Measurements from ENCODE around the gene UBALD1.
A peak's percentile ranks its signal among the peaks of the same experiment; 100 is the strongest.

The UBALD1 gene

DNA sequence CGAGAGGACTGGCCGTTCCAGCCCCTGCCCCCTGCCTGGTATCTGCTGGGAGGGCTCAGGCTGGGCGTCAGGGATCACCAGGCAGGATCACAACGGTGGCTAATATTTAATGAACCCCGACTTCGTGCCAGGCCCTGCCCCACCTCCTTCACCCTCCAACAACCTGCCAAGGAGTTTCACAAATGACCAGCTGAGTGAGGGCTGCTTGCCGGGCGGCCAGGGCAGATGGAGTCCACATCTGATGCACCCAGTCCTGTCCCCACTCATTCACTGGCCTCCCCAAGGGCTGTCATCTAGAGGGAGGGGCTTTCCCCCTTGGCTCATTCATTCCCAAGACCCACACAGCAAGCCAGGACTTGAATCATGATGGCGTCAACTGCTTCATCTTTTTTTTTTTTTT is 17.5 kb downstream of the UBALD1 start:
- Histone ChIP-seq H3K79me2 (ENCODE audit: insufficient read depth, low read length) (no peaks in the 10 kb centered on the region), H4K20me1 (ENCODE audit: low read depth, low read length) (no peaks in the 10 kb centered on the region), H3K27me3 (ENCODE audit: low read length) (no peaks in the 10 kb centered on the region), H3F3A (ENCODE audit: insufficient read depth) (no peaks in the 10 kb centered on the region), H2AFZ (ENCODE audit: low read depth, low read length, severe bottlenecking) (no peak overlapping the region), H3K4me3 (ENCODE audit: insufficient read depth, low read length, poor library complexity, severe bottlenecking) (no peak overlapping the region), H3K9me2 (replicated peaks; ENCODE audit: insufficient read depth, low read length) (no peaks in the 10 kb centered on the region), H3K9me3 (ENCODE audit: insufficient read depth, low read length) (no peaks in the 10 kb centered on the region), H3K36me3 (ENCODE audit: low read length) (no peaks in the 10 kb centered on the region), H3K9ac (ENCODE audit: low read length) (no peak overlapping the region), H3K27ac (ENCODE audit: low read depth, low read length) (no peak overlapping the region), H3K4me2 (ENCODE audit: low read depth, low read length, poor library complexity, severe bottlenecking) (no peak overlapping the region)
- TF ChIP-seq, protein P1, sequence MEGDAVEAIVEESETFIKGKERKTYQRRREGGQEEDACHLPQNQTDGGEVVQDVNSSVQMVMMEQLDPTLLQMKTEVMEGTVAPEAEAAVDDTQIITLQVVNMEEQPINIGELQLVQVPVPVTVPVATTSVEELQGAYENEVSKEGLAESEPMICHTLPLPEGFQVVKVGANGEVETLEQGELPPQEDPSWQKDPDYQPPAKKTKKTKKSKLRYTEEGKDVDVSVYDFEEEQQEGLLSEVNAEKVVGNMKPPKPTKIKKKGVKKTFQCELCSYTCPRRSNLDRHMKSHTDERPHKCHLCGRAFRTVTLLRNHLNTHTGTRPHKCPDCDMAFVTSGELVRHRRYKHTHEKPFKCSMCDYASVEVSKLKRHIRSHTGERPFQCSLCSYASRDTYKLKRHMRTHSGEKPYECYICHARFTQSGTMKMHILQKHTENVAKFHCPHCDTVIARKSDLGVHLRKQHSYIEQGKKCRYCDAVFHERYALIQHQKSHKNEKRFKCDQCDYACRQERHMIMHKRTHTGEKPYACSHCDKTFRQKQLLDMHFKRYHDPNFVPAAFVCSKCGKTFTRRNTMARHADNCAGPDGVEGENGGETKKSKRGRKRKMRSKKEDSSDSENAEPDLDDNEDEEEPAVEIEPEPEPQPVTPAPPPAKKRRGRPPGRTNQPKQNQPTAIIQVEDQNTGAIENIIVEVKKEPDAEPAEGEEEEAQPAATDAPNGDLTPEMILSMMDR (IDR thresholded peaks at IDR 0.05; ENCODE audit: insufficient read depth, low read length, poor library complexity, severe bottlenecking), result no peak
- 0 out of 2 replicates have a peak, but pooled peaks have one; percentile 24 for TF ChIP-seq EZH2phosphoT487 (conservative IDR thresholded peaks at IDR 0.05; ENCODE audit: low read length)

DNA sequence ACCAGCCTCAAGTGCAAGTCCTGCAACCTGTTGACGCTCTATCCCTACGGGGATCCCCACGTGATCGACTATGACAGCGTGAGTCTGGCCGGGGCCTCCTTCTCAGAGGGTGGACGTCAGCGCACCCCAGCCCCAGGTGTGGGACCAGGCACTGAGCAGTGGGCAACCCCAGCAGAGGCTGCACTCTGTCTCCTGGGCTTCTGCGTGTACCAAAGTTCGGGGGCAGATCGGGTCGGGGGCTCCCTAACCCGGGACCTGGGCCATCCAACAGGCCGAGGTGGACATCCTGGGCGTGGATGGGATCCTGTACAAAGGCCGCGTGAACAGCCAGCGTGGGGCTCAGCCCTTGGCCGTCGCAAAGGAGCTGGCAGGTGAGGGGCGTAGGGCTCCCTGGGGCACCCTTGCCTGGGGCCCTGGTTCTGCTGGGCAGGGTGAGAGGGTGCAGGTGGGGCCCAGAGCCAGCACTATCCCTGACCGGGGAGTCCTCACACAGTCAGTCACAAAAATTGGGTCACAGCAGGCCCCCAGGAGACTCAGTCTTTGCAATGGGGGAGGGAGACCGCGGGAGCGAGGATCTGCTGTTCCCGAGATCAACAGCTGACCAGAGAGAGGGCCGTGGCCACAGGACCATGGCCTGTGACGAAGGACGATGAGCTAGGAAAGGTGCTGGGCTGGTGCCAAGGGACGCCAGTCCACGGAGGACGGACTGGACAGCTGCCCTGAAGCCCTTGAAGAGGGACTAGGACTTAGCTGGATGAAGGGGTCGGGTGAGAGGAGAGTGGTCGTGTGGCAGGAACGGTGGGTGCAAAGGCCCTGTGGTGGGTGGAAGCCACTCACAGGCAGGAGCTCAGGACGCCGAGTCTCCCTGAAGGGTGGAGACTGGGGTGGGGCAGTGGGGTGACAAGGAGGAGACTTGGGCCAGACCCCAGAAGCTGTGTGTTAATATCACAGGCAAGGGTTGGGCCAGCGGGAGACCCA is 20.0 kb downstream of the UBALD1 start:
- Histone ChIP-seq H3K9me2 (replicated peaks; ENCODE audit: insufficient read depth, low read length) (no peaks in the 10 kb centered on the region), H3K9me3 (ENCODE audit: insufficient read depth, low read length) (no peaks in the 10 kb centered on the region), H3K4me2 (ENCODE audit: low read depth, low read length, poor library complexity, severe bottlenecking) (no peak overlapping the region), H3K9ac (ENCODE audit: low read length) (no peak overlapping the region), H3K27me3 (ENCODE audit: low read length) (no peaks in the 10 kb centered on the region), H2AFZ (ENCODE audit: low read depth, low read length, severe bottlenecking) (no peak overlapping the region), H3F3A (ENCODE audit: insufficient read depth) (no peaks in the 10 kb centered on the region), H3K27ac (ENCODE audit: low read depth, low read length) (no peak overlapping the region), H3K79me2 (ENCODE audit: insufficient read depth, low read length) (no peaks in the 10 kb centered on the region), H4K20me1 (ENCODE audit: low read depth, low read length) (no peaks in the 10 kb centered on the region), H3K4me3 (ENCODE audit: insufficient read depth, low read length, poor library complexity, severe bottlenecking) (no peak overlapping the region), H3K36me3 (ENCODE audit: low read length) (no peaks in the 10 kb centered on the region)
- TF ChIP-seq, protein P1 (IDR thresholded peaks at IDR 0.05; ENCODE audit: insufficient read depth, low read length, poor library complexity, severe bottlenecking), result no peak
- no peak for TF ChIP-seq EZH2phosphoT487 (conservative IDR thresholded peaks at IDR 0.05; ENCODE audit: low read length)

DNA sequence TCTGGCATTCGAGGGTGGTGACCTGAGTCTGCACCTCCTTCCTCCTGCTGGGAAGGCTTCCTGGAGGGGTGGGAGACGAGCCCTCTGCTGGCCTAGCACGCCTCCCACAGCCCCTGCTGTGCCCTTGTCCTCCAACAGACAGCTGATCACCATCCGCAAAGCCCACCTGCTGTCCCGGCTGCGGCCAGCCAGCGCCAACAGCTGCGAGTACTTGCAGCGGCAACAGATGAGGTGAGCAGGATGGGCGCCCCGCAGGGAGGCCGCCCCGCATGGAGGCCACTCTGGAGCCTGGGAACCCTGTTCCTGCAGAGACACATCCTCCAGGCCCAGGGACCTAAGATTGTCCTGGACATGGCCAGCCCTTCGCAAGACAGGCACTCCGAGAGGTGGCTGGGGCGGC is 21.6 kb downstream of the UBALD1 start:
- no peaks in the 10 kb centered on the region for H3K36me3 ChIP-seq (ENCODE audit: low read length)
- no peaks in the 10 kb centered on the region for H3K79me2 ChIP-seq (ENCODE audit: insufficient read depth, low read length)

More for the DNA sequence above, 21.6 kb downstream of the UBALD1 start:
- no peaks in the 10 kb centered on the region for H3K27me3 ChIP-seq (ENCODE audit: low read length)
- no peak overlapping the region for H2AFZ ChIP-seq (ENCODE audit: low read depth, low read length, severe bottlenecking)
- H3K9ac ChIP-seq (ENCODE audit: low read length), result no peak overlapping the region
- H4K20me1 ChIP-seq (ENCODE audit: low read depth, low read length), result no peaks in the 10 kb centered on the region
- no peak for TF ChIP-seq EZH2phosphoT487 (conservative IDR thresholded peaks at IDR 0.05; ENCODE audit: low read length)
- TF ChIP-seq, protein P1 (IDR thresholded peaks at IDR 0.05; ENCODE audit: insufficient read depth, low read length, poor library complexity, severe bottlenecking), result no peak
- H3F3A ChIP-seq (ENCODE audit: insufficient read depth), result no peaks in the 10 kb centered on the region
- no peak overlapping the region for H3K4me2 ChIP-seq (ENCODE audit: low read depth, low read length, poor library complexity, severe bottlenecking)
- no peak overlapping the region for H3K27ac ChIP-seq (ENCODE audit: low read depth, low read length)
- no peak overlapping the region for H3K4me3 ChIP-seq (ENCODE audit: insufficient read depth, low read length, poor library complexity, severe bottlenecking)
- H3K9me2 ChIP-seq (replicated peaks; ENCODE audit: insufficient read depth, low read length), result no peaks in the 10 kb centered on the region
- H3K9me3 ChIP-seq (ENCODE audit: insufficient read depth, low read length), result no peaks in the 10 kb centered on the region

Measured in SU-DHL-6 (cell line).